K562 (cell line): ENCODE data around the gene GGA3. TPM values are rescaled to one million over a fixed set of nuclear protein-coding genes. Genes with fewer than 3 reads are reported as not detected.

Experiments
- BACH1 ChIP-seq: fragments of 200-800 bp; sonication (Bioruptor generic); IDR thresholded peaks from 2 replicates; pipeline ENCODE4 v1.6.1; 2016; ENCODE audit warnings: missing genetic modification characterization, missing compliant biosample characterization
- CBX1 ChIP-seq: sonication (generic); IDR thresholded peaks from 2 replicates; pipeline ENCODE4 v1.6.1; 2016; ENCODE audit warnings: antibody characterized with exemption, low read depth, mild to moderate bottlenecking
- CEBPG ChIP-seq, 3 experiments: fragments of 200-800 bp in 1 of 3; sonication (Bioruptor generic) in 1 of 3; sonication (generic) in 1 of 3; formaldehyde crosslinking in 1 of 3; IDR thresholded peaks in 2 of 3; conservative IDR thresholded peaks in 1 of 3; 2 replicates each; pipeline versions ENCODE4 v1.6.1 to v1.8.0; 2016 to 2022; ENCODE audit warnings: missing compliant biosample characterization in 2 of 3, missing genetic modification characterization in 2 of 3, mild to moderate bottlenecking in 1 of 3, missing genetic modification reagents in 1 of 3
- CREBBP ChIP-seq: IDR thresholded peaks from one replicate; pipeline ENCODE4 v1.6.1; 2012; ENCODE audit warnings: low read depth, mild to moderate bottlenecking, control low read depth, inconsistent platforms, low read length
- ERF ChIP-seq: fragments of 450-650 bp; formaldehyde crosslinking; IDR thresholded peaks from 2 replicates; pipeline ENCODE4 v1.4.0; 2020; ENCODE audit warnings: mild to moderate bottlenecking, mixed read lengths
- EWSR1 ChIP-seq: fragments of 450-650 bp; IDR thresholded peaks from 2 replicates; pipeline ENCODE4 v1.6.1; 2018; ENCODE audit warnings: borderline replicate concordance, mild to moderate bottlenecking, low read depth, moderate library complexity; ENCODE audit not compliant: partially characterized antibody
- EZH2 ChIP-seq: IDR thresholded peaks from 2 replicates; pipeline ENCODE4 v1.6.1; 2012; ENCODE audit warnings: low read depth, mild to moderate bottlenecking, inconsistent platforms, low read length, borderline replicate concordance
- FOXJ2 ChIP-seq: fragments of 200-800 bp; sonication (Bioruptor generic); IDR thresholded peaks from 2 replicates; pipeline ENCODE4 v1.6.1; 2016; ENCODE audit warnings: missing genetic modification characterization, missing compliant biosample characterization
- GTF2E2 ChIP-seq: fragments of 200-800 bp; sonication (Bioruptor generic); IDR thresholded peaks from 2 replicates; pipeline ENCODE4 v1.6.1; 2016; ENCODE audit warnings: missing genetic modification characterization, missing compliant biosample characterization
- HOMEZ ChIP-seq: fragments of 250-450 bp; sonication (Bioruptor Pico); IDR thresholded peaks from 2 replicates; pipeline ENCODE4 v1.4.0; 2020; ENCODE audit warnings: mild to moderate bottlenecking, moderate library complexity
- ILK ChIP-seq: fragments of 450-650 bp; IDR thresholded peaks from 2 replicates; pipeline ENCODE4 v1.6.1; 2016; ENCODE audit warnings: missing genetic modification characterization, low read depth, mild to moderate bottlenecking, missing compliant biosample characterization, moderate library complexity, borderline replicate concordance
- MEF2D ChIP-seq: conservative IDR thresholded peaks from 2 replicates; pipeline ENCODE4 v1.6.1; 2016; ENCODE audit warnings: low read depth, missing genetic modification characterization, missing compliant biosample characterization
- NBN ChIP-seq: fragments of 450-650 bp; IDR thresholded peaks from 2 replicates; pipeline ENCODE4 v1.6.1; 2016; ENCODE audit warnings: low read depth, mild to moderate bottlenecking
- NR1H2 ChIP-seq: sonication (generic); formaldehyde crosslinking; IDR thresholded peaks from 2 replicates; pipeline ENCODE4 v1.4.0; 2020; ENCODE audit warnings: mild to moderate bottlenecking, missing genetic modification reagents
- OTX1 ChIP-seq: fragments of 450-650 bp; formaldehyde crosslinking; IDR thresholded peaks from 2 replicates; pipeline ENCODE4 v1.4.0; 2022; ENCODE audit warnings: mild to moderate bottlenecking
- RBM25 ChIP-seq: fragments of 200-400 bp; formaldehyde crosslinking; IDR thresholded peaks from 2 replicates; pipeline ENCODE4 v1.6.1; 2018; ENCODE audit warnings: low read length, low read depth, moderate library complexity; ENCODE audit not compliant: severe bottlenecking
- SP2 ChIP-seq: IDR thresholded peaks from 2 replicates; pipeline ENCODE4 v1.6.1; 2011; ENCODE audit warnings: mild to moderate bottlenecking, low read depth, low read length, moderate library complexity; ENCODE audit not compliant: poor library complexity, severe bottlenecking; ENCODE audit errors: extremely low read depth
- SPI1 ChIP-seq: IDR thresholded peaks from 2 replicates; pipeline ENCODE4 v1.6.1; 2011; ENCODE audit warnings: low read depth, low read length, control low read depth, borderline replicate concordance
- XRCC5 ChIP-seq: fragments of 200-400 bp; formaldehyde crosslinking; IDR thresholded peaks from 2 replicates; pipeline ENCODE4 v1.6.1; 2017; ENCODE audit warnings: low read depth, mild to moderate bottlenecking, low read length
- ZBTB34 ChIP-seq: fragments of 250-450 bp; sonication (Bioruptor Pico); IDR thresholded peaks from 2 replicates; pipeline ENCODE4 v1.8.0; 2021; ENCODE audit warnings: mild to moderate bottlenecking, moderate library complexity
- ZBTB9 ChIP-seq: fragments of 450-650 bp; formaldehyde crosslinking; IDR thresholded peaks from 2 replicates; pipeline ENCODE4 v1.4.0; 2020; ENCODE audit warnings: mild to moderate bottlenecking, moderate library complexity
- ZNF395 ChIP-seq: fragments of 200-800 bp; sonication (Bioruptor generic); IDR thresholded peaks from 2 replicates; pipeline ENCODE4 v1.6.1; 2017; ENCODE audit warnings: missing genetic modification characterization, missing compliant biosample characterization
- polyA plus RNA-seq, 8 experiments: library from polyadenylated mRNA; depleted of rRNA in 4 of 8; stranded (reverse) in 5 of 8; unstranded in 3 of 8; fragments of >200 nt; fragmentation: Nextera tagmentation in 2 of 8; fragmentation: Illumina TruSeq in 1 of 8; extraction: Ambion mirVana in 2 of 8; extraction: Trizol in 1 of 8; gene quantifications; 2 replicates each; pipeline versions ENCODE4 v1.2.1 to v1.2.3, GENCODE V29; 2011 to 2014; ENCODE audit warnings: inconsistent platforms in 1 of 8, missing spikeins in 1 of 8
- total RNA-seq, 7 experiments: library from RNA; depleted of rRNA in 6 of 7; stranded (reverse); fragments of >200 nt in 6 of 7; fragmentation: Illumina TruSeq in 2 of 7; extraction: Trizol in 2 of 7; gene quantifications; 2 replicates each; pipeline versions ENCODE4 v1.2.1 to v1.2.3, GENCODE V29; 2011 to 2021; ENCODE audit warnings: low replicate concordance in 1 of 7

GGA3 gene
- total and polyA plus RNA-seq, 9 of the 15 experiments (the other 6 are each of a cell fraction or from before 2014, with no cell fraction given): 5.7 to 64.9 (median 25.4) TPM

- no peak for TF ChIP-seq HOMEZ
- no peak for TF ChIP-seq CBX1
- no peak for TF ChIP-seq MEF2D
- no peak for TF ChIP-seq ILK (tag)
- TF ChIP-seq ZBTB9 (CRISPR knock-in tag): no peak
- no peak for TF ChIP-seq CREBBP
- TF ChIP-seq CEBPG (CRISPR knock-in tag; IDR thresholded peaks at IDR 0.05): no peak
- TF ChIP-seq CEBPG (tag; conservative IDR thresholded peaks at IDR 0.05 in 1 of 2, IDR thresholded peaks at IDR 0.05 in 1 of 2): no peak
- TF ChIP-seq NR1H2 (CRISPR knock-in tag): no peak
- TF ChIP-seq FOXJ2 (tag): 0 out of 2 replicates have a peak, but pooled peaks have one; percentile 12
- no peak for TF ChIP-seq GTF2E2 (tag)
- TF ChIP-seq NBN: no peak
- TF ChIP-seq OTX1 (CRISPR knock-in tag): no peak
- peak; percentile 56; the same call in 1 of the 2 replicates for TF ChIP-seq ERF
- no peak for TF ChIP-seq SPI1
- peak; percentile 91 for TF ChIP-seq RBM25
- no peak for TF ChIP-seq EWSR1
- TF ChIP-seq SP2: peak; percentile 85
- peak; percentile 78; the same call in 1 of the 2 replicates for TF ChIP-seq XRCC5
- TF ChIP-seq ZNF395 (CRISPR knock-in tag): no peak; the same call in 1 of the 2 replicates
- no peak for TF ChIP-seq EZH2
- no peak for TF ChIP-seq ZBTB34 (CRISPR knock-in tag)
- no peak for TF ChIP-seq BACH1 (tag)
Observed at GRCh38 chr17:75289115-75289831, 27.9 kb upstream of the GGA3 start, which contains the start of gene SLC25A19 (continued).
